ENCODE results near the gene GRB10.

The GRB10 gene

GRCh38 chr7:50793120-50793946 is 10.6 kb upstream of the GRB10 start:
- TF ChIP-seq, protein P1, sequence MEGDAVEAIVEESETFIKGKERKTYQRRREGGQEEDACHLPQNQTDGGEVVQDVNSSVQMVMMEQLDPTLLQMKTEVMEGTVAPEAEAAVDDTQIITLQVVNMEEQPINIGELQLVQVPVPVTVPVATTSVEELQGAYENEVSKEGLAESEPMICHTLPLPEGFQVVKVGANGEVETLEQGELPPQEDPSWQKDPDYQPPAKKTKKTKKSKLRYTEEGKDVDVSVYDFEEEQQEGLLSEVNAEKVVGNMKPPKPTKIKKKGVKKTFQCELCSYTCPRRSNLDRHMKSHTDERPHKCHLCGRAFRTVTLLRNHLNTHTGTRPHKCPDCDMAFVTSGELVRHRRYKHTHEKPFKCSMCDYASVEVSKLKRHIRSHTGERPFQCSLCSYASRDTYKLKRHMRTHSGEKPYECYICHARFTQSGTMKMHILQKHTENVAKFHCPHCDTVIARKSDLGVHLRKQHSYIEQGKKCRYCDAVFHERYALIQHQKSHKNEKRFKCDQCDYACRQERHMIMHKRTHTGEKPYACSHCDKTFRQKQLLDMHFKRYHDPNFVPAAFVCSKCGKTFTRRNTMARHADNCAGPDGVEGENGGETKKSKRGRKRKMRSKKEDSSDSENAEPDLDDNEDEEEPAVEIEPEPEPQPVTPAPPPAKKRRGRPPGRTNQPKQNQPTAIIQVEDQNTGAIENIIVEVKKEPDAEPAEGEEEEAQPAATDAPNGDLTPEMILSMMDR (IDR thresholded peaks at IDR 0.05; ENCODE audit: low read depth, low read length, missing control alignments), result no peak

GRCh38 chr7:50792342-50793119 is 9.8 kb upstream of the GRB10 start:
- TF ChIP-seq, protein P1 (IDR thresholded peaks at IDR 0.05; ENCODE audit: low read depth, low read length, missing control alignments), result no peak
- in situ Hi-C loops (cut with HindIII; ENCODE audit: low pct_ligation_motif_present, low sequenced_read_pairs), result no loop called here
- Histone ChIP-seq H3K27ac (peak overlapping the region; percentile 82), H3K36me3 (replicated peaks) (no peaks in the 10 kb centered on the region), H3K27me3 (replicated peaks) (no peaks in the 10 kb centered on the region), H3K4me3 (ENCODE audit: low read depth, low read length) (peak overlapping the region; percentile 80)
- peak; percentile 51 for DNase-seq

More at GRCh38 chr7:50793120-50793946, 10.6 kb upstream of the GRB10 start:
- Histone ChIP-seq H3K36me3 (replicated peaks) (no peaks in the 10 kb centered on the region), H3K27me3 (replicated peaks) (no peaks in the 10 kb centered on the region), H3K27ac (peak overlapping the region; percentile 82), H3K4me3 (ENCODE audit: low read depth, low read length) (peak overlapping the region; percentile 55)
- in situ Hi-C loops (cut with HindIII; ENCODE audit: low pct_ligation_motif_present, low sequenced_read_pairs), result no loop called here
- DNase-seq, result peak; percentile 45

DNA sequence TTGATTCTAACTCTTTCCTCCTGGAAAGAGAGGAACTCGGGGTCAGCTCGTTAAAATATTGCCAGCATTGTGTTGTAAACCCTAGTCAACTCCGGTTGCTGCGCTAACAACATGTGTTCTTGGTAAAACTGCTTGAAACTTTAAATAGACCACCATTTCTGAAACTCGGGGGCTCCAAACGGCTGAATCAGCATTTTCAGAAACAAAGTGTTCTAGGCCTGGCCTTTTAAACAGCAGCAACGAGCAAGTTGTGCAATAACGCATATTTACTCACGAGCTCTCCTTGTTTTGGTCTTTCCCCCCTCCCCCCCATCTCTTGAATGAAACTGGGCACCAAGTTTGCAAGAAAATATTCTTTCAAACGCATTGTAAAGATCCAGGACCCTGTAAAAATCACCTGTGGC is 9.2 kb upstream of the GRB10 start:
- H3K27ac ChIP-seq, result peak overlapping the region; percentile 82
- TF ChIP-seq, protein P1 (IDR thresholded peaks at IDR 0.05; ENCODE audit: low read depth, low read length, missing control alignments), result no peak
- DNase-seq, result peak; percentile 54
- peak overlapping the region; percentile 80 for H3K4me3 ChIP-seq (ENCODE audit: low read depth, low read length)
- H3K27me3 ChIP-seq (replicated peaks), result no peaks in the 10 kb centered on the region
- no peaks in the 10 kb centered on the region for H3K36me3 ChIP-seq (replicated peaks)
- in situ Hi-C loops (cut with HindIII; ENCODE audit: low pct_ligation_motif_present, low sequenced_read_pairs), result no loop called here

DNA sequence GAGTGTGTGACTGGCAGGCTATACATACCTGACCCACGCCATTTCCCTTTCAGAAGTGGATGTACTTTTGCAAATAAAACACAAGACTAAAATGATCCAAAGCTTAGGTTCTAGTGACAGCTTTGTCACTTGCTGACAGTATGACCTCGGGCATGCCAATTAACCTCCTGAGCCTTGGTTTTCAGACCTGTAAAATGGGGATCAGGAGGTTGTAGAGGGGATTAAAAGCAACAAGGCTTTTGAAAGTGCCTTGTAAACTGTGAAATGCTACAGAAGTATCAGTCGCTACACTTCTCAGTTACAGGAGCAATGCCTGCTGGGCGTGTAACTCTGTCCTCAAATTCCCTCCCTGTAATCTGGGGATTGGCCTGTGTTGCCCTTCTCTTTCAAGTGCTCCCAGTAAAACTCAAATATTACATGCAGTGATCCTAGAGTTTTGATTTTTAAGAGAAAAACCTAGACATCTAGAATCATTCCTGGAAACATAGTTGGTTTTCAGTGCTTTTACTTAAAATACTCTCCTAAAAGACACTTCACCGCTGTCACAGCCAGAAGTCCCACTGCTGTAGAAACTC is 8.8 kb upstream of the GRB10 start:
- Histone ChIP-seq H3K27me3 (replicated peaks) (no peaks in the 10 kb centered on the region), H3K27ac (peak overlapping the region; percentile 82), H3K4me3 (ENCODE audit: low read depth, low read length) (peak overlapping the region; percentile 80), H3K36me3 (replicated peaks) (no peaks in the 10 kb centered on the region)
- in situ Hi-C loops (cut with HindIII; ENCODE audit: low pct_ligation_motif_present, low sequenced_read_pairs), result no loop called here
- TF ChIP-seq, protein P1 (IDR thresholded peaks at IDR 0.05; ENCODE audit: low read depth, low read length, missing control alignments), result no peak
- DNase-seq, result no peak

- H3K27me3 ChIP-seq (replicated peaks), result no peaks in the 10 kb centered on the region
- H3K4me3 ChIP-seq (ENCODE audit: low read depth, low read length), result peak overlapping the region; percentile 80
- H3K27ac ChIP-seq, result no peak overlapping the region
- in situ Hi-C loops (cut with HindIII; ENCODE audit: low pct_ligation_motif_present, low sequenced_read_pairs), result no loop called here
- DNase-seq, result no peak
- TF ChIP-seq, protein P1 (IDR thresholded peaks at IDR 0.05; ENCODE audit: low read depth, low read length, missing control alignments), result no peak
- no peaks in the 10 kb centered on the region for H3K36me3 ChIP-seq (replicated peaks)
Measured at GRCh38 chr7:50790381-50790780, 7.7 kb upstream of the GRB10 start.
